Adrenal gland (tissue), 5 donors: ENCODE results near the gene CDH12.

Experiments used
- POLR2A ChIP-seq, 2 donors: fragments of 450-650 bp; IDR thresholded peaks; one replicate each; pipeline ENCODE4 v1.6.1; 2017; ENCODE audit warnings: antibody characterized with exemption in 2 of 2, mild to moderate bottlenecking in 2 of 2, moderate library complexity in 1 of 2
- TF ChIP-seq, protein P1 (sequence below), 6 experiments: fragments of 450-650 bp in 4 of 6; fragments of 200-600 bp in 2 of 6; sonication (generic) in 1 of 6; IDR thresholded peaks; 1 replicate in 5 of 6; 2 replicates in 1 of 6; pipeline versions ENCODE4 v1.5.1 to v1.8.0; 2016 to 2021; ENCODE audit warnings: antibody characterized with exemption in 6 of 6, mild to moderate bottlenecking in 2 of 6, moderate library complexity in 1 of 6
- donor health status: DM: no; HTN: no; CAD: no.

DNA sequence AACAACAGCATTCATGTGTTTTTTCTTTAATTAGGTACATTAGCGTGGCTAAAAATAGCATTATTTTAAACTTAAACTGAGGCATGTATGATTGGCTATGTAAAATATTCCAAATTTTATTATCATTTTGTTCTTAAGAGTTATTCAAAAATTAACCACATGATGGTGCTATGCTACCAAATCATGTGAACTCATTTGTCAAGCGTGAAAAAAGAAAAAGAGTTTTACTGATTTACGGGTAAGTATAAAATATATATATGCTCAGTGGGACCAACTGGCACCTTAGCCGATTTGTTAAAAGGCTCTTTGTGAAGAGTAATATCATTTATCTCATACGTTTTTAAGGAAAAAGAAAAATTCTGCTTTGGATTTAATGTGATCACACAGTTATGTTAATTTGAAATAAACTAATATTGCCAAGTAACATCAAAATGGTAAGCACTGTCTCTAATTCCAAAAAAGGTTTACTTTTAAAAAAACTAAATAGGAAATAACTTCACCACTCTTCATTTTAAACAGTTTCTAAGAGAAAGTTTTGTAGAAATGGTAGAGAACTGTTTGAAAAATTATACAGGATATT, 1042.3 kb downstream of the CDH12 start:
- TF ChIP-seq, protein P1, sequence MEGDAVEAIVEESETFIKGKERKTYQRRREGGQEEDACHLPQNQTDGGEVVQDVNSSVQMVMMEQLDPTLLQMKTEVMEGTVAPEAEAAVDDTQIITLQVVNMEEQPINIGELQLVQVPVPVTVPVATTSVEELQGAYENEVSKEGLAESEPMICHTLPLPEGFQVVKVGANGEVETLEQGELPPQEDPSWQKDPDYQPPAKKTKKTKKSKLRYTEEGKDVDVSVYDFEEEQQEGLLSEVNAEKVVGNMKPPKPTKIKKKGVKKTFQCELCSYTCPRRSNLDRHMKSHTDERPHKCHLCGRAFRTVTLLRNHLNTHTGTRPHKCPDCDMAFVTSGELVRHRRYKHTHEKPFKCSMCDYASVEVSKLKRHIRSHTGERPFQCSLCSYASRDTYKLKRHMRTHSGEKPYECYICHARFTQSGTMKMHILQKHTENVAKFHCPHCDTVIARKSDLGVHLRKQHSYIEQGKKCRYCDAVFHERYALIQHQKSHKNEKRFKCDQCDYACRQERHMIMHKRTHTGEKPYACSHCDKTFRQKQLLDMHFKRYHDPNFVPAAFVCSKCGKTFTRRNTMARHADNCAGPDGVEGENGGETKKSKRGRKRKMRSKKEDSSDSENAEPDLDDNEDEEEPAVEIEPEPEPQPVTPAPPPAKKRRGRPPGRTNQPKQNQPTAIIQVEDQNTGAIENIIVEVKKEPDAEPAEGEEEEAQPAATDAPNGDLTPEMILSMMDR (IDR thresholded peaks at IDR 0.05): peak; percentile 26 to 59 (median 50)
- no peak for TF ChIP-seq POLR2A (IDR thresholded peaks at IDR 0.05)
